ENCODE data around the gene ATP6V0A4. TPM values are rescaled to one million over a fixed set of nuclear protein-coding genes. Genes with fewer than 3 reads are reported as not detected.

The ATP6V0A4 gene
- total RNA-seq (not detected in 2 replicates), polyA plus RNA-seq (not detected in 2 replicates), polyA minus RNA-seq (ENCODE audit: low replicate concordance) (not detected in 2 replicates)
- polyA plus RNA-seq (2012) = not detected in 2 replicates

DNA sequence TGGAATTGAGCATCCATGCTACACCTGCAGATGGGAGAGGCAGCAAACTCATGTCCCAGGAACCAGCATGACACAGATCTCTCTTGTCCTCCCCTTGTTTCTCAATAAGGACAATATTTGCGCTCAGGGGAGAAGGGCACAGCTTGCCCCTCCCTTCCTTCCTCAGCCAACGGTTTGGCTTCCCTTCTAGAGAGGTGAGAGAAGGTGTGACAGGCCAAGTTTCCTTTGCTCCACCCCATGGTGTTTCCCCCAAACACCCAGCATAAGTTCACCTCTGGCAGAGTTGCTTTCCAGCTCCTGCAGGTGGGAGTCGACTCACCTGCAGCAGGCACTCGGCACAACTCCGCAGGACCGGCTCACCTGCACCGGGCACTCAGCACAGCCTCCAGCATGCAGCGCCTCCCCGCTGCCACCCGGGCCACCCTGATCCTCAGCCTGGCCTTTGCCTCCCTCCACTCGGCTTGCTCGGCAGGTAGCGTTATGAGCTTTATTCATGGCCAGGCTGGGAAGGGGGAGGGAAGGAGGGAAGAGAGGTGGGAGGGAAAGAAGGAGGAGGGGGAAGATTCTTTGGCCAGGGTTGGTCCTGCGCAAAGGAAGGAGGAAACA is at the start of gene ATP6V0A4, which contains the start of gene TMEM213:
Gene ATP6V0A4, minus strand, starts transcription at position 482 of the 606 bp plus-strand sequence. CDS start 26,949 bp downstream, outside the sequence.
Gene TMEM213, plus strand, starts transcription at position 280 of the 606 bp plus-strand sequence. Its CDS starts 111 bp downstream, at position 391.
- DNase-seq (ENCODE audit: low read depth in 2 of 2) = no peak
- H3K36me3 ChIP-seq (ENCODE audit: control insufficient read depth, insufficient read depth, low read length) = no peaks in the 10 kb centered on the region
- no peaks in the 10 kb centered on the region for H3K27me3 ChIP-seq (ENCODE audit: control insufficient read depth, insufficient read depth, low read length)
- H2AFZ ChIP-seq (ENCODE audit: low read length) = no peak within 1 kb of the TSS
- no peak within 1 kb of the TSS for H3K27ac ChIP-seq (ENCODE audit: insufficient read depth, low read length)
- H3K4me3 ChIP-seq (replicated peaks in 1 of 4; ENCODE audit: control extremely low read depth in 1 of 4, insufficient read depth in 1 of 4, low read depth in 3 of 4, low read length in 4 of 4) = no peak within 1 kb of the TSS
- no peaks in the 10 kb centered on the region for H3K79me2 ChIP-seq (ENCODE audit: control insufficient read depth, insufficient read depth, low read length)
- no peak within 1 kb of the TSS for H3K4me2 ChIP-seq (ENCODE audit: extremely low read depth, insufficient read depth, low read length)
- no peaks in the 10 kb centered on the region for H4K20me1 ChIP-seq (ENCODE audit: control insufficient read depth, extremely low read depth, insufficient read depth, low read length)
- TF ChIP-seq EZH2 (IDR thresholded peaks at IDR 0.05; ENCODE audit: low read length, missing control alignments) = no peak
- TF ChIP-seq, protein P1, sequence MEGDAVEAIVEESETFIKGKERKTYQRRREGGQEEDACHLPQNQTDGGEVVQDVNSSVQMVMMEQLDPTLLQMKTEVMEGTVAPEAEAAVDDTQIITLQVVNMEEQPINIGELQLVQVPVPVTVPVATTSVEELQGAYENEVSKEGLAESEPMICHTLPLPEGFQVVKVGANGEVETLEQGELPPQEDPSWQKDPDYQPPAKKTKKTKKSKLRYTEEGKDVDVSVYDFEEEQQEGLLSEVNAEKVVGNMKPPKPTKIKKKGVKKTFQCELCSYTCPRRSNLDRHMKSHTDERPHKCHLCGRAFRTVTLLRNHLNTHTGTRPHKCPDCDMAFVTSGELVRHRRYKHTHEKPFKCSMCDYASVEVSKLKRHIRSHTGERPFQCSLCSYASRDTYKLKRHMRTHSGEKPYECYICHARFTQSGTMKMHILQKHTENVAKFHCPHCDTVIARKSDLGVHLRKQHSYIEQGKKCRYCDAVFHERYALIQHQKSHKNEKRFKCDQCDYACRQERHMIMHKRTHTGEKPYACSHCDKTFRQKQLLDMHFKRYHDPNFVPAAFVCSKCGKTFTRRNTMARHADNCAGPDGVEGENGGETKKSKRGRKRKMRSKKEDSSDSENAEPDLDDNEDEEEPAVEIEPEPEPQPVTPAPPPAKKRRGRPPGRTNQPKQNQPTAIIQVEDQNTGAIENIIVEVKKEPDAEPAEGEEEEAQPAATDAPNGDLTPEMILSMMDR (conservative IDR thresholded peaks at IDR 0.05 in 1 of 2, IDR thresholded peaks at IDR 0.05 in 1 of 2; ENCODE audit: low read depth in 1 of 2, low read length in 2 of 2) = no peak
- H3K4me1 ChIP-seq (ENCODE audit: control insufficient read depth, extremely low read depth, insufficient read depth, low read length) = no peaks in the 10 kb centered on the region
- H3K9ac ChIP-seq (ENCODE audit: insufficient read depth, low read length) = no peak within 1 kb of the TSS
- H3K9me3 ChIP-seq (ENCODE audit: control insufficient read depth, insufficient read depth, low read depth, low read length) = no peaks in the 10 kb centered on the region

DNA sequence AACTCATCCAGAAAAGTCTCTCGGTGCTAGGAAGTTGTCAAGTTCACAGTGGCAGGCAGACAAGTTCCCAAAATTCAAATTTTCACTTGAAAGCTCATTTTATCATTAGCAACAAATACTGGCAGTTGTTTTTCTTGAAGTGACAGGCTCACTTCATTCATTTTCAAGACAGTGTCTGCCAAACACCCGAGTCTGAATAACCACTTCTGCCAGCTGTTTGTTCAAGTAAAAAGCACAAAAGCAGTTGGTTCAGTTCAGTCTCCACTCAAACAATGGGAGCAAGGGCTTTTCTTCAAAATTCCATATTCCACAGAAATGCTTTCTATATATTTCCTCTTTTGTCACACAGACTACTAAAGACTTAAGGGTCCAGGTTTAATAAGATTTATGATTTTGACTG is 47.7 kb upstream of the ATP6V0A4 start:
- Histone ChIP-seq H3K27ac (ENCODE audit: insufficient read depth, low read length) (no peak overlapping the region), H3K4me1 (ENCODE audit: control insufficient read depth, extremely low read depth, insufficient read depth, low read length) (no peaks in the 10 kb centered on the region), H3K27me3 (ENCODE audit: control insufficient read depth, insufficient read depth, low read length) (no peaks in the 10 kb centered on the region), H3K9me3 (ENCODE audit: control insufficient read depth, insufficient read depth, low read depth, low read length) (no peaks in the 10 kb centered on the region), H3K9ac (ENCODE audit: insufficient read depth, low read length) (no peak overlapping the region), H3K79me2 (ENCODE audit: control insufficient read depth, insufficient read depth, low read length) (no peaks in the 10 kb centered on the region), H3K4me2 (ENCODE audit: extremely low read depth, insufficient read depth, low read length) (no peak overlapping the region), H2AFZ (ENCODE audit: low read length) (no peak overlapping the region), H3K36me3 (ENCODE audit: control insufficient read depth, insufficient read depth, low read length) (no peaks in the 10 kb centered on the region), H3K4me3 (replicated peaks in 1 of 4; ENCODE audit: control extremely low read depth in 1 of 4, insufficient read depth in 1 of 4, low read depth in 3 of 4, low read length in 4 of 4) (no peak overlapping the region), H4K20me1 (ENCODE audit: control insufficient read depth, extremely low read depth, insufficient read depth, low read length) (no peaks in the 10 kb centered on the region)
- no peak for TF ChIP-seq EZH2 (IDR thresholded peaks at IDR 0.05; ENCODE audit: low read length, missing control alignments)
- TF ChIP-seq, protein P1 (conservative IDR thresholded peaks at IDR 0.05 in 1 of 2, IDR thresholded peaks at IDR 0.05 in 1 of 2; ENCODE audit: low read depth in 1 of 2, low read length in 2 of 2) = no peak
- DNase-seq (ENCODE audit: low read depth in 2 of 2) = no peak

GRCh38 chr7:138843632-138844580 is 45.9 kb upstream of the ATP6V0A4 start:
- H3K9ac ChIP-seq (ENCODE audit: insufficient read depth, low read length) = no peak overlapping the region
- H2AFZ ChIP-seq (ENCODE audit: low read length) = no peak overlapping the region
- no peak overlapping the region for H3K4me3 ChIP-seq (replicated peaks in 1 of 4; ENCODE audit: control extremely low read depth in 1 of 4, insufficient read depth in 1 of 4, low read depth in 3 of 4, low read length in 4 of 4)
- no peak overlapping the region for H3K4me2 ChIP-seq (ENCODE audit: extremely low read depth, insufficient read depth, low read length)
- H3K9me3 ChIP-seq (ENCODE audit: control insufficient read depth, insufficient read depth, low read depth, low read length) = no peaks in the 10 kb centered on the region
- TF ChIP-seq, protein P1 (conservative IDR thresholded peaks at IDR 0.05 in 1 of 2, IDR thresholded peaks at IDR 0.05 in 1 of 2; ENCODE audit: low read depth in 1 of 2, low read length in 2 of 2) = no peak
- no peak for TF ChIP-seq EZH2 (IDR thresholded peaks at IDR 0.05; ENCODE audit: low read length, missing control alignments)
- DNase-seq (ENCODE audit: low read depth in 2 of 2) = no peak
- no peaks in the 10 kb centered on the region for H3K79me2 ChIP-seq (ENCODE audit: control insufficient read depth, insufficient read depth, low read length)
- no peaks in the 10 kb centered on the region for H4K20me1 ChIP-seq (ENCODE audit: control insufficient read depth, extremely low read depth, insufficient read depth, low read length)
- H3K4me1 ChIP-seq (ENCODE audit: control insufficient read depth, extremely low read depth, insufficient read depth, low read length) = no peaks in the 10 kb centered on the region
- no peaks in the 10 kb centered on the region for H3K36me3 ChIP-seq (ENCODE audit: control insufficient read depth, insufficient read depth, low read length)
- H3K27me3 ChIP-seq (ENCODE audit: control insufficient read depth, insufficient read depth, low read length) = no peaks in the 10 kb centered on the region
- H3K27ac ChIP-seq (ENCODE audit: insufficient read depth, low read length) = no peak overlapping the region

All from fibroblast of lung (primary cell).